Stimulated activated CD8-positive, alpha-beta memory T cell treated with anti-CD3 and anti-CD28 coated beads, Interleukin-12 subunit alpha, Interleukin-12 subunit beta, amount 100 ng/mL, for 24 hours (primary cell): ENCODE data around the gene FNDC3B.

ENCODE experiments used
- DNase-seq: peaks from one replicate; pipeline ENCODE4 v3.0.0-alpha.2; 2020; ENCODE audit errors: extremely low read depth

FNDC3B gene

DNA sequence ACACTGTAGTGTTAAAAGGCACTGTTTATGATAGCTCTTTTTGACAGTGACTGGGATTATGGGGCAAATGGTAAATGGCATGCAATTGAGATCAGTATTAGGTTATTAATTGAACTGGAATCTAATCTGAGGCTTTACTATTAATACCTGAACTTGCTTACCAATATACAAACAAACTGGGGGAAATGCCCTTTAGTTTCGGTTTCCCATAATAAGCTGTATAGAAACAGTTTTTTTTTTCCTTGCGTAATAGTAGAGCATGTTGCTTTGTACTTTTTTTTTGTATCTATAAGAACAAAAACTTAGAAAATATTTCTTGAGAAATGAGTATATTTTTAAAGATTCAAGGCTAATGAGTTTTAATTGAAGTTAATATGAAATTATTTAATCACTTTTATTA is 95.0 kb downstream of the FNDC3B start:
- no peak for DNase-seq

GRCh38 chr3:172135185-172135584 is 95.8 kb downstream of the FNDC3B start:
- no peak for DNase-seq

- DNase-seq, result no peak
These were observed 96.4 kb downstream of the FNDC3B start for GRCh38 chr3:172135820-172136219.

GRCh38 chr3:172136330-172136729 is 97.0 kb downstream of the FNDC3B start:
- no peak for DNase-seq

DNA sequence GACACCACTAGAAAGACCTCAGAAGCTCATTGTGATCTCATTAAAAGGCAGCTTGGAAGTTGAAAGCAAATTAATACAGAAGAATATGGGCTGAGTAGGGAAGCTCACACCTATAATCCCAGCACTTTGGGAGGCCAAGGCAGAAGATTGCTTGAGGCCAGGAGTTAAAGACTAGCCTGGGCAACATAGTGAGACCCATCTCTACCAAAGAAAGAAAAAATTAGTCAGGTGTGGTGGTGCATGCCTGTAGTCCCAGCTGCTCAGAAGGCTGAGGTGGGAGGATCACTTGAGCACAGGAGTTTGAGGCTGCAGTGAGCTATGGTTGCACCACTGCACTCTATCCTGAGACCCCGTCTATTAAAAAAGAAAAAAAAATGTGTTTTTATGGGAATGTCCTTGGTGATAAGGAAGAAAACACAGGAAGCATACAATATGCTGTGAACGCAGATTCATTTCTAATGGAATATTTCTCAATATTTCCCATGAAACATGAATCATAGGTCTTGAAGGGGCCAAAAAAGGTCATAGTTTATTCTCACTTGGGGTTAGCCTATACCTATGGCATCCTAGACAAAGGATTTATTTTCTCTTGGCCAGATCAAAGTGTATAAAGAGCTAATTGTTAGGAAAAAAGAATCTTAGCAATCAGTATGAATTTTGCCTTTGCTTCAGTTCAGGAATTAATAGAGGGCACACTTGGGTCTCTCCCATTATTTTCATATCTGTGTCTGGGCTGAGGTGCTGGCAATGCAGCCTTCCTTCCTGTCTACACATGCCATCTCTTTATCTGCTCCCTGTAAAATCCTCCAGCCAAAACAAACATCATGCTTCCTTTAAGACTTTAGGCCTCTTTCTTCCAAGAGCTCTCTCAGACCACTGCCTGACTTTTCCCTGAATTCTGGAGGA is 98.2 kb downstream of the FNDC3B start:
- DNase-seq, result no peak

- DNase-seq, result no peak
These were observed 98.8 kb downstream of the FNDC3B start for GRCh38 chr3:172138193-172138537.

- no peak for DNase-seq
These were observed 99.6 kb downstream of the FNDC3B start for GRCh38 chr3:172138792-172139507.

DNA sequence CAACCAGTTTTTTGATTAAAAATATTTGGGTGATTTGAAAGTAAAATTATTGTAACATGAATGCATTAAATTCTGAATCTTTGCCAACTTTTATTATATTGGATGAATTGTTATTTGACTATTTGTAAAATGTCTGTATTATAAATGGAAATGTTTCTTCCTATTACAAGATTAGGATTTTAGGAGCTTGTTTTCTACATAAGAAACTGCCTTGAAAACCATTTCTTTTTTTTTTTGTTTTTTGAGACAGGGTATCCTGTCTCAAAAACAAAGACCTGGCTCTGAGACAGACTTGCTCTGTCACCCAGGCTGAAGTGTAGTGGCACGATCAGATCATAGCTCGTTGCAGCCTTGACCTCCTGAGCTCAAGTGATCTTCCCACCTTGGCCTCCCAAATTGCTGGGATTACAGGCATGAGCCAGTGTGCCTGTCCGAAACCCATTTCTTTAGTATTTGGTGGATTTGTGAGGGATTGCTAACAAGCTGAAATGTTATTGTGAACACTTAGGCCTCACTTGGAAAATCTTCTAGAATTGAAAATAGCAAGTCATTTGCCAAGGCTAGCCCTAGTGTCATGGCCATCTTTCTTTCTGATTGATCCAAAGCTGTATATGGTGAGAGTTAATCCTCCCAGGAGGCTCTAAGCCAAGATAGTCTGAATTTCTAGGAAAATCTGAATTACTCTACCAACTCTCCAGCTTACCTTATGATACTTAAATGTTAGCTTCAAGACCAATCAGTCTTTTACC is 100.3 kb downstream of the FNDC3B start:
- no peak for DNase-seq

- DNase-seq, result no peak
These were observed 101.4 kb downstream of the FNDC3B start for GRCh38 chr3:172140499-172141391.

DNA sequence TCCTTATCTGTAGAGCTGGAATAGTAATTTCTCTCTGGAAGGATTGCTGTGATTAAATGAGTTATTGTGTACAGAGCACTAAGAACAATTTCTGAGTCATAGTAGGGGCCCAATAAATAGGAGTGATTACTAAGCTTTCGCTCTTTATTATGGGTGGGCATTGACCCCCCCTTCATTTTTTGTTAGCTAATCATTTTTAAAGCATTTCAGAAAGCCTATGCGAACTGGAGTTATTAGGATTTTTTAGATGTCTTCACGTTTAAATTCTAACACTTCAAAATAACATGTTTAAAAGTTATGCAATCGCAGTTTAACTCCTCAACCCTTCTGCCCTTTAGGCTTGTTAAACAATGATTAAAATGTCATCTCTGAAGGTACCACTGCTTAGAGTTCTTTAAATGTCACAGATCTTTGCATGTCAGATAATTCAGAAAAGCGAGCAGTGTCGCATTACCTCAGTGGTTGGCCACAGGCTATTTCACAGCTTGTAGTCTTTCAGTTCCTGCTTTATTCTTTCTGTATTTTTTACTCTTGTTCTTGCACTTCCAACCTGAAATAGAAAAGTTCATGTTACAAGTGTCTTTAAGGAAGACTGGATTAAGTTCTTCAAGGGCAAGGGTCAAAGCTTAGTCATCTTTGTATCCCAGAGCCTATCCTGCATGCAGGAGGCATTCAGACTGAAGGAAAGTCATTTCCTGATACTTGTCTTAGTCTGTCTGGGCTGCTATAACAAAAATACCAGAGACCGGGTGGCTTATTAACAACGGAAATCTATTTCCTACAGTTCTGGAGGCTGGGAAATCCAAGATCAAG is 102.9 kb downstream of the FNDC3B start:
- no peak for DNase-seq

- no peak for DNase-seq
These were observed 103.6 kb downstream of the FNDC3B start for GRCh38 chr3:172142864-172143451.

GRCh38 chr3:172143739-172144497 is 104.5 kb downstream of the FNDC3B start:
- DNase-seq, result no peak

DNA sequence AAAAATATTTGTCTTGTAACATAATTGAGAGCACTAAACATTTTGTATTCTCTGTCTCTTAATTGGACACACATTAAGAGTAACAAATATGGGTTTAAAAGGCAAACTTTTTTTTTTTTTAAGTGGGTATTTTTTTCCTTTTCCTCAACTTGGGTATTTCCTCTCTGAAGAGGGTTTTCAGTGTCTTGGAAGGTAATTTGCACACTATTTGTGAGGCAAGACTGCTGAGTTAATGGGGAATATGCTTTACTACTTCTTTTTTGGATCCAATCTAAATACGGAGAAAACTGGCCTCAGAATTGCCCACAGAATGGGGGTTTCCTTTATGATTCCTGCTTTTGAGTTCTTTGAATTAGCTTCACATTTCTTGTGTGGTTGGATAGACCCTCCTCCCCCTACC is 105.2 kb downstream of the FNDC3B start:
- no peak for DNase-seq

DNA sequence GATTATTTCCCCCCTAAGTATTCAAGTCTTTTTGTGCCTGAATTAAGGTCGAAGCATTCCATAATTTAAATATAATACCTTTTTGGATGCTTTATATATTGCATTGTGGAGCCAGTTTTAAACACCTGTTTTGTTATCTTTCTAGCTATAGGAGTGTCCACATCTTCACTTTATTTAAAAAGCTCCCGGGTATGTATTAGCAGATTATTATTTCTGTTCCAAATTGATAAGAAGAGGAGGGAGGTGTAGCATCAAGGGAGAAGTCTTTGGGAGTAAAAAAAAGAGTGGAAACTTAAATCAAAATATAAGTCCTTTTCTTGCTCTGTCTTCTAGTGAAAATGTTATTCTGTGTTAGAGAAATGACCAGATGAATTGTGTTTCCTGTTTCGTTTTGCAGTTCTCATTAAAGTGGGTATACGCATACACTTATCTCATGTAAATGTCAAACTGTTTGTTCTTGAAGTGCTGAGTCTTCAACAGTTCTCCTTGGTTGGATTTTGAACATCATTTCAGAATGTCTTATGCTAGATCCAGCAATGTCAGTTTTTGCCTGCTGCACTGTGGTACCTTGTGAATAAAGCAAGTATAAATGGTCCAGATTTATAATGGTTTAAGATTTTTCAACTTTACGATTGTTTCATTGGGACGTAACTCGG is 105.8 kb downstream of the FNDC3B start:
- DNase-seq, result no peak

DNA sequence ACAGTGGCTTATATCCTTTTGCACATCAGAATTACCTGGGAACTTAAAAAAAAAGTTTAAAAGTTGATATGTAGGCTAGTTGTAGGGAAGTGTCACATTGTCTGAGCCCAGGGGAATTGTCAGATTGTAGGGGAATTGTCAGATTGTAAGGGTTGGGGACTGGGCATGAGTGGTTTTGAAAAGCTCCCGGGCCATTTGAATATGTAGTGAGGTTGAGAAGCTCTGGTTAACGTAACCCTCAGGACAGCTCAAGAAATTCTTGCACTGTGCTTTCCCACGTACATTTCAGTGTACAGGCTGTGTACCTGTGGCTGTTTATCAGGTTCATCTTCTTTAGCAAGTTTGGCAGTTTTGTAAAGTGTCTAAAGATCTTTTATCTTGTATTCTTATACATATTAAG is 107.0 kb downstream of the FNDC3B start:
- DNase-seq, result no peak

DNA sequence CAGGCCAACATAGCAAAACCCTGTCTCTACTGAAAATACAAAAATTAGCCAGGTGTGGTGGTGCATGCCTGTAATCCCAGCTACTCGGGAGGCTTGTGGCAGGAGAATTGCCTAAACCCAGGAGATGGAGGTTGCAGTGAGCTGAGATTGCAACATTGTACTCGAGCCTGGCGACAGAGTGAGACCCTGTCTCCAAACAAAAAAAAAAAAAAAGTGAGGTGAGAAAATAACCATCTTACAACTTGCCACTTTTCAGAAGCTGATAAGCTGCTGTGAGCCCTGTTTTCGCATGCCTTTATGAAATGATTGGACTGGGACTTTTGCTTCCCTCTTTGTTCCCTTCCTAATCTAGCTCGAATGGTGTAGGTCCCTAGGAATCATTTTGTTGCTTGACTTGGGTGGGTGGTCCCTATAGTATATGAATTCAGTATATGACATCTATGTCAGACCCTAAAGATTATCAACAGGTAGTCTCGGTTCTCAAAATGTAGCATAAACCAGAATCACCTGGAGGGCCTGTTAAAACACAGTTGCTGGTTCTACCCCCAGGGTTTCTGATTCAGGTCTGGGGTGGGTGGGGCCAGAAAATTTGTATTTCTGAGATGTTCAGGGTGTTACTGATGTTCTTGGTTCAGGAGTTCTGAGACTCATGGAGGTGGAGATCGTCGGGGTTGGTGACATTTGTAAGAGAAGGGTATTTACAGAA is 107.9 kb downstream of the FNDC3B start:
- no peak for DNase-seq

GRCh38 chr3:172148241-172148640 is 108.9 kb downstream of the FNDC3B start:
- no peak for DNase-seq
